Hepatocyte (in vitro differentiated cells): ENCODE measurements around the gene PTBP3. TPM values are rescaled to one million over a fixed set of nuclear protein-coding genes. Genes with fewer than 3 reads are reported as not detected.

Experiments
- DNase-seq: peaks from one replicate; pipeline ENCODE4 v3.0.0-alpha.2; 2016; ENCODE audit warnings: low spot score
- H2AFZ ChIP-seq: fragments of 200-600 bp; sonication (generic); 2 replicates; pipeline ENCODE4 v1.6.0; 2016; ENCODE audit warnings: antibody characterized with exemption, mild to moderate bottlenecking
- H3K27ac ChIP-seq: fragments of 200-600 bp; sonication (generic); 2 replicates; pipeline ENCODE4 v1.5.1; 2016; ENCODE audit warnings: mild to moderate bottlenecking
- H3K27me3 ChIP-seq: fragments of 200-600 bp; sonication (generic); 2 replicates; pipeline ENCODE4 v1.6.1; 2016
- H3K36me3 ChIP-seq: fragments of 200-600 bp; sonication (generic); replicated peaks from 2 replicates; pipeline ENCODE4 v1.5.1; 2016; ENCODE audit warnings: low read depth; ENCODE audit not compliant: insufficient read depth
- H3K4me1 ChIP-seq: fragments of 200-600 bp; sonication (generic); 2 replicates; pipeline ENCODE4 v1.5.1; 2016; ENCODE audit warnings: mild to moderate bottlenecking, moderate library complexity; ENCODE audit not compliant: insufficient read depth
- H3K4me2 ChIP-seq: fragments of 200-600 bp; sonication (generic); 2 replicates; pipeline ENCODE4 v1.6.0; 2016
- H3K4me3 ChIP-seq: fragments of 200-600 bp; sonication (generic); 2 replicates; pipeline ENCODE4 v1.5.1; 2016; ENCODE audit warnings: mild to moderate bottlenecking
- H3K79me2 ChIP-seq: fragments of 200-600 bp; sonication (generic); 2 replicates; pipeline ENCODE4 v1.6.0; 2017; ENCODE audit warnings: mild to moderate bottlenecking
- H3K9me2 ChIP-seq: fragments of 200-600 bp; sonication (generic); replicated peaks from 2 replicates; pipeline ENCODE4 v1.6.0; 2017; ENCODE audit warnings: mild to moderate bottlenecking; ENCODE audit not compliant: insufficient read depth
- H3K9me3 ChIP-seq: fragments of 200-600 bp; sonication (generic); 2 replicates; pipeline ENCODE4 v1.5.1; 2016; ENCODE audit warnings: low read depth, mild to moderate bottlenecking
- H4K20me1 ChIP-seq: fragments of 200-600 bp; sonication (generic); 2 replicates; pipeline ENCODE4 v1.6.0; 2016; ENCODE audit warnings: mild to moderate bottlenecking; ENCODE audit not compliant: insufficient read depth, poor library complexity, severe bottlenecking
- CTCF ChIP-seq: fragments of 200-600 bp; sonication (generic); IDR thresholded peaks from 2 replicates; pipeline ENCODE4 v1.5.1; 2016; ENCODE audit warnings: antibody characterized with exemption, mild to moderate bottlenecking; ENCODE audit not compliant: poor library complexity
- EZH2 ChIP-seq: fragments of 200-600 bp; sonication (generic); IDR thresholded peaks from 2 replicates; pipeline ENCODE4 v1.6.1; 2016; ENCODE audit warnings: antibody characterized with exemption, mild to moderate bottlenecking, borderline replicate concordance
- EZH2phosphoT487 ChIP-seq: fragments of 200-600 bp; sonication (generic); IDR thresholded peaks from one replicate; pipeline ENCODE4 v1.6.1; 2018; ENCODE audit warnings: antibody characterized with exemption, mild to moderate bottlenecking, low read depth, moderate library complexity; ENCODE audit not compliant: unreplicated experiment, severe bottlenecking
- WGBS: methylation state at CpG from one replicate; pipeline ENCODE4 v1.1.6; 2016; ENCODE audit warnings: low lambda C conversion rate; ENCODE audit errors: missing lambda C conversion rate; 5-methylcytosine and 5-hydroxymethylcytosine counted together
- polyA plus RNA-seq: library from polyadenylated mRNA; unstranded; fragments of >200 nt; fragmentation: Nextera tagmentation; extraction: Ambion mirVana; gene quantifications from 2 replicates; pipeline ENCODE4 v1.2.1, GENCODE V29; 2016
- total RNA-seq: library from RNA; depleted of rRNA; stranded (reverse); fragments of >200 nt; gene quantifications from 2 replicates; pipeline ENCODE4 v1.2.3, GENCODE V29; 2014

Gene PTBP3, protein sequence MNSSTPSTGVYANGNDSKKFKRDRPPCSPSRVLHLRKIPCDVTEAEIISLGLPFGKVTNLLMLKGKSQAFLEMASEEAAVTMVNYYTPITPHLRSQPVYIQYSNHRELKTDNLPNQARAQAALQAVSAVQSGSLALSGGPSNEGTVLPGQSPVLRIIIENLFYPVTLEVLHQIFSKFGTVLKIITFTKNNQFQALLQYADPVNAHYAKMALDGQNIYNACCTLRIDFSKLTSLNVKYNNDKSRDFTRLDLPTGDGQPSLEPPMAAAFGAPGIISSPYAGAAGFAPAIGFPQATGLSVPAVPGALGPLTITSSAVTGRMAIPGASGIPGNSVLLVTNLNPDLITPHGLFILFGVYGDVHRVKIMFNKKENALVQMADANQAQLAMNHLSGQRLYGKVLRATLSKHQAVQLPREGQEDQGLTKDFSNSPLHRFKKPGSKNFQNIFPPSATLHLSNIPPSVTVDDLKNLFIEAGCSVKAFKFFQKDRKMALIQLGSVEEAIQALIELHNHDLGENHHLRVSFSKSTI
- 57.7 and 64.5 TPM in 2 replicates for total RNA-seq
- 13.4 and 13.7 TPM in 2 replicates for polyA plus RNA-seq

GRCh38 chr9:112332977-112333638 lies at the start of gene PTBP3:
PTBP3 (minus strand) TSS chr9:112333619; CDS start chr9:112297865, 35,754 bp downstream.
- peak within 1 kb of the TSS; percentile 81 for H2AFZ ChIP-seq
- H3K4me1 ChIP-seq = peaks cover 16% of the 10 kb centered on the region
- TF ChIP-seq EZH2 (no peak), EZH2phosphoT487 (no peak), CTCF (no peak)
- no peaks in the 10 kb centered on the region for H3K27me3 ChIP-seq
- H3K9me2 ChIP-seq = no peaks in the 10 kb centered on the region
- WGBS = under 1% methylated on average over 76 of the region's 90 CpGs
- H3K4me3 ChIP-seq = peak within 1 kb of the TSS; percentile 94
- H3K79me2 ChIP-seq = peaks cover 46% of the 10 kb centered on the region
- peak within 1 kb of the TSS; percentile 99 for H3K27ac ChIP-seq
- peak; percentile 89 for DNase-seq
- no peaks in the 10 kb centered on the region for H3K36me3 ChIP-seq
- peak within 1 kb of the TSS; percentile 78 for H3K4me2 ChIP-seq
- H3K9me3 ChIP-seq = no peaks in the 10 kb centered on the region
- H4K20me1 ChIP-seq = peaks cover 33% of the 10 kb centered on the region

DNA sequence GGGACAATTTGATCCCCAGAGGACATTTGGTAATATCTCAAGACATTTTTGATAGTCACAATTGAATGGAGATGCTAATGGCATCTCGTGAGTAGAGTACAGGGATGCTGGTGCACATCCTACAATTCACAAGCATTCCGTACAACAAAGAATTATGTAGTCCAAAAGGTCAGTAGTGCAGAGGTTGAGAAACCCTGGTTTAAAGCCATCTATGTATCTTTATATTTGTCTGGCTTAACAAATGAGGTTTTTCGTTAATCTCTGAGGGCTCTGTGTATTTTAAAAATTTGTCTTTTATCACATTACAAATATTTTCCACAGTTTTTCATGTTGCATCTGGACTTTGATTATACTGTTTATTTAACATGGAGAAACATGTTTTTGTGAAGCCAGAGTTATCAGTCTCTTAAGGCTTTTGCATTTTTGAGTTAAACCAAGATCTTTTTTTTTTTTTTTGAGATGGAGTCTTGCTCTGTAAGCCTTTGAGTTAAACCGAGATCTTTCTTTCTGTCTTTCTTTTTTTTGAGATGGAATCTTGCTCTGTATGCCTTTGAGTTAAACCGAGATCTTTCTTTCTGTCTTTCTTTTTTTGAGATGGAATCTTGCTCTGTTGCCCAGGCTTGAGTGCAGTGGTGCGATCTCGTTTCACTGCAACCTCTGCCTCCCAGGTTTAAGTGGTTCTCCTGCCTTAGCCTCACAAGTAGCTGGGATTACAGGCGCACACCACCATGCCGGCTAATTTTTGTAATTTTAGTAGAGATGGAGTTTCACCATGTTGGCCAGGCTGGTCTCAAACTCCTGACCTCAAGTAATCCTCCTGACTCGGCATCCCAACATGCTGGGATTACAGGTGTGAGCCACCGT lies 49.3 kb upstream of the PTBP3 start:
- Histone ChIP-seq H3K4me1 (peaks cover 29% of the 10 kb centered on the region), H3K9me2 (no peaks in the 10 kb centered on the region), H4K20me1 (peaks cover 2% of the 10 kb centered on the region), H3K27me3 (no peaks in the 10 kb centered on the region), H3K79me2 (peaks cover 75% of the 10 kb centered on the region), H3K36me3 (no peaks in the 10 kb centered on the region), H3K9me3 (no peaks in the 10 kb centered on the region), H3K27ac (peak overlapping the region; percentile 95), H2AFZ (no peak overlapping the region), H3K4me2 (peak overlapping the region; percentile 74), H3K4me3 (no peak overlapping the region)
- 68% methylated on average over 11 of the region's 11 CpGs for WGBS
- TF ChIP-seq EZH2 (no peak), CTCF (no peak), EZH2phosphoT487 (no peak)
- peak; percentile 17 for DNase-seq

GRCh38 chr9:112382066-112382465 lies 48.6 kb upstream of the PTBP3 start:
- H2AFZ ChIP-seq = no peak overlapping the region
- H3K79me2 ChIP-seq = peaks cover 75% of the 10 kb centered on the region
- H3K9me2 ChIP-seq = no peaks in the 10 kb centered on the region
- no peaks in the 10 kb centered on the region for H3K36me3 ChIP-seq
- TF ChIP-seq EZH2 = no peak
- TF ChIP-seq EZH2phosphoT487 = no peak
- no peak for TF ChIP-seq CTCF
- no peaks in the 10 kb centered on the region for H3K27me3 ChIP-seq
- peak overlapping the region; percentile 74 for H3K4me2 ChIP-seq
- H3K27ac ChIP-seq = peak overlapping the region; percentile 95
- H3K4me3 ChIP-seq = no peak overlapping the region
- WGBS = 99% methylated on average over 7 of the region's 7 CpGs
- no peak for DNase-seq
- H3K4me1 ChIP-seq = peaks cover 35% of the 10 kb centered on the region
- peaks cover 2% of the 10 kb centered on the region for H4K20me1 ChIP-seq
- no peaks in the 10 kb centered on the region for H3K9me3 ChIP-seq
